Measurements from ENCODE around the gene BRD3OS.
A peak's percentile ranks its signal among the peaks of the same experiment; 100 is the strongest.
"Not testable (repeated sequence)": the region's sequence is repeated elsewhere in the genome, so short reads cannot be mapped to it uniquely, and the experiment has no call there.

The BRD3OS gene

GRCh38 chr9:134063571-134064450, 38.5 kb downstream of the BRD3OS start:
- no peak for DNase-seq (ENCODE audit: low read depth in 3 of 3)

GRCh38 chr9:134064711-134065110, 39.4 kb downstream of the BRD3OS start:
- no peak for DNase-seq (ENCODE audit: low read depth in 3 of 3)

- peak; percentile 28 to 39 (median 29) for DNase-seq (ENCODE audit: low read depth in 3 of 3)
These were observed 40.5 kb downstream of the BRD3OS start for GRCh38 chr9:134065612-134066419.

GRCh38 chr9:134066526-134066912, 41.2 kb downstream of the BRD3OS start:
- DNase-seq (ENCODE audit: low read depth in 3 of 3) = no peak

GRCh38 chr9:134066913-134067851, 41.9 kb downstream of the BRD3OS start:
- DNase-seq (ENCODE audit: low read depth in 3 of 3) = peak in 2 of 3 experiments; percentile 13 to 38

- peak; percentile 64 to 69 (median 67) for DNase-seq (ENCODE audit: low read depth in 3 of 3)
These were observed 42.8 kb downstream of the BRD3OS start, which contains the start of gene BRD3 for GRCh38 chr9:134067904-134068743. Gene BRD3, minus strand, starts transcription at chr9:134068026. Its CDS starts 14,549 bp downstream, at chr9:134053477.

- no peak for DNase-seq (ENCODE audit: low read depth in 3 of 3)
These were observed 43.6 kb downstream of the BRD3OS start for GRCh38 chr9:134068744-134069479.

GRCh38 chr9:134069480-134070399, 44.5 kb downstream of the BRD3OS start:
- no peak for DNase-seq (ENCODE audit: low read depth in 3 of 3)

- DNase-seq (ENCODE audit: low read depth in 3 of 3) = no peak
These were observed 45.9 kb downstream of the BRD3OS start for GRCh38 chr9:134071149-134071548.

- not testable (repeated sequence) for DNase-seq (ENCODE audit: low read depth in 3 of 3)
These were observed 47.4 kb downstream of the BRD3OS start for GRCh38 chr9:134072683-134073082.

GRCh38 chr9:134073500-134073899, 48.2 kb downstream of the BRD3OS start:
- DNase-seq (ENCODE audit: low read depth in 3 of 3) = no peak

- DNase-seq (ENCODE audit: low read depth in 3 of 3) = not testable (repeated sequence)
These were observed 50.4 kb downstream of the BRD3OS start for GRCh38 chr9:134075689-134076088.

- DNase-seq (ENCODE audit: low read depth in 3 of 3) = no peak
These were observed 51.4 kb downstream of the BRD3OS start for GRCh38 chr9:134076644-134077043.
